Central memory CD4-positive, alpha-beta T cell (primary cell): ENCODE measurements around the gene RNGTT.
"Not testable (repeated sequence)": the region's sequence is repeated elsewhere in the genome, so short reads cannot be mapped to it uniquely, and the experiment has no call there.

Experiments
- DNase-seq: peaks from one replicate; pipeline ENCODE4 v3.0.0; 2022

The RNGTT gene

DNA sequence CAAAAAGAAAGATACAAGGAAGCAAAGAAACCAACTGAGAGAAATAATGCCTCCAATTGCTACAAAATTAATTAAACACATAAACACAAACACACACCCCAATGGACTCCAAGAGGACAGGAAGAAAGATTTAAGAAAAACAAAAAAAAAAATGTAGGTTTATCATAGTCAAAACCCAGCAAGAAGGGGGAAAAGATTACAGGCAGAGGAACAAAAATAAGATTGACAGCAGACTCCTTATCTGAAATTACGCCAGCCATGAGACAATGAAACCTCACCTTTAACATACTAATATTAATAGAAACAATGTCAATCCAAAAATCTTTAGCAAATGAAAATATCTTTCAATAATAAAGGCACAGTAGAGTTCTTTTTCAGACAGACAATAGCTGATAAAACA is 155.8 kb downstream of the RNGTT start:
- no peak for DNase-seq

DNA sequence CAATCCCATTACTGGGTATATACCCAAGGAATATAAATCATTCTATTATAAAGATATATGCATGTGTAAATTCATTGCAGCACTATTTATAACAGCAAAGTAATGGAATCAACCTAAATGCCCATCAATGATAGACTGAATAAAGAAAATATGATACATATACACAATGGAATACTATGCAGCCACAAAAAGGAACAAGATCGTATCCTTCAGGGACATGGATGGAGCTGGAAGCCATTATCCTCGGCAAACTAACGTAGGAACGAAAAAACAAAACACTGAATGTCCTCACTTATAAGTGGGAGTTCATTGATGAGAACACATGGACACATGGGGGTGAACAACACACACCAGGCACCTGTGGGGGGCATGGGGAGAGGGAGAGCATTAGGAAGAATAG is 156.7 kb downstream of the RNGTT start:
- no peak for DNase-seq

DNA sequence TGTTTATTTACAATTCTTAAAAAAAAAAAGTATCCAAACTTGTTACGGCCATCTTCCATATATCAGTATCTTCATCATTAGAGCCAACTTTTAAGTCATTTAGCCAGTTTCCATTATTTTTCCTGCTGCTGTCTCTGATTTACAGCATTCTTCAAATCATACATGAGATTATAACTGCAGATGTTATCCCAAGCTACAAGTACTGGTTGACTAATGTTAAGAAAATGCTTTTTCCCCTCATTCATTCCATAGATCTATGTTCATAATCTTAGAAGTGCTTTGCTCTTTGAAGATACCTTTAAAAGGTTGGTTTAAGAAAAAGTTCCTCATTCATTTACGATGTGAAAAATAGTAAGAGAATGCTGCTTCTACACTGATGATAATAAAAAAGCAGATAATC is 158.7 kb downstream of the RNGTT start:
- DNase-seq = no peak

- no peak for DNase-seq
These were observed 177.9 kb downstream of the RNGTT start for GRCh38 chr6:88785478-88785877.

- DNase-seq = peak; percentile 45
These were observed 182.6 kb downstream of the RNGTT start for GRCh38 chr6:88780714-88781389.

GRCh38 chr6:88775866-88776571 is 187.4 kb downstream of the RNGTT start:
- no peak for DNase-seq

DNA sequence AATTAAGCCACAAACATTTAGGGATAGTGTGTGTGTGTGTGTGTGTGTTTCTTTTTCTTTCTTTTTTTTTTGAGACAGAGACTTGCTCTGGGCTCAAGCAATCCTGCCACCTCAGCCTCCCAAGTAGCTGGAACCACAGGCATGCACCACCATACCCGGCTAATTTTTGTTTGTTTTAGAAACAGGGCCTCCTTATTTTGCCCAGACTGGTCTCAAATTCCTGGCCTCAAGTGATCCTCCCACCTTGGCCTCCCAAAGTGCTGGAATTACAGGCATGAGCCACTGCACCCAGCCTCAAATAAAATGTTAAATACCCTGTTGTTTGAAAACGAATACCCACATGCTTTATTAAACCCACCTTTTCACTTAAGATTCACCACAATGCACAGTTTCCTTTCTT is 195.3 kb downstream of the RNGTT start:
- not testable (repeated sequence) for DNase-seq

DNA sequence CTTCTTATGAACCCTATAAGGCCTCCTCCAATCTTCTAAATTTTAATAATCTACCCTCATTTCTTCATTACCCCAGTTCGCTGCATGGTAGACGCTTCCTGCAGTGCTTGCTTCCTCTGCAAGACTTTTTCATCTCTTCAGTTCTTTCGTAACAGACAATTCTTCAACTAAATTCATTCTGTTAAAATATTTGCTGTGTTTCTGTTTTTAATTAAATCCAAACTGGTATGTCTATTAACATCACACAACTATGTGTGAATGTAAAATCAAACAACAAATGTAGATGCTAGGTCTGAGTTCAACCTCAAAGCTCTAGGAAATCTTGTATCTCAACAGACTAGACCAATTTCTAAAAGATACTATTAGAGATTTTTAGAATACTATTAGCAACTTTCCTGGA is 199.3 kb downstream of the RNGTT start:
- no peak for DNase-seq

DNA sequence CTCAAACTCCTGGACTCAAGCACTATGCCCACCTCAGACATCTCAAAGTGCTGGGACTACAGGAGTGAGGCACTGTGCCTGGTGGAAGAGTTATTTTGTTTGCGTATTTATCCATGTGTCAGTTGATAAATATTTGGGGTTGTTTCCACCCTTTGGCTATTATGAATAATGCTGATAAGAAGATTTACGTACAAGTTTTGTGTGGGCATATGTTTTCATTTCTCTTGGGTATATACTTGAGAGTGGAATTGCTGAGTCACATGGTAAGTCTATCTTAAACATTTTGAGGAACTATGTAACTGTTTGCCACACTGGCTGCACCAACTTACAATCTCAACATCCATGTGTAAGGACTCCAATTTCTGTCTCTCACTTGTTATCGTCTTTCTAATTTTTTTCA is 200.3 kb downstream of the RNGTT start:
- DNase-seq = no peak

GRCh38 chr6:88761237-88762031 is 202.0 kb downstream of the RNGTT start:
- DNase-seq = no peak

DNA sequence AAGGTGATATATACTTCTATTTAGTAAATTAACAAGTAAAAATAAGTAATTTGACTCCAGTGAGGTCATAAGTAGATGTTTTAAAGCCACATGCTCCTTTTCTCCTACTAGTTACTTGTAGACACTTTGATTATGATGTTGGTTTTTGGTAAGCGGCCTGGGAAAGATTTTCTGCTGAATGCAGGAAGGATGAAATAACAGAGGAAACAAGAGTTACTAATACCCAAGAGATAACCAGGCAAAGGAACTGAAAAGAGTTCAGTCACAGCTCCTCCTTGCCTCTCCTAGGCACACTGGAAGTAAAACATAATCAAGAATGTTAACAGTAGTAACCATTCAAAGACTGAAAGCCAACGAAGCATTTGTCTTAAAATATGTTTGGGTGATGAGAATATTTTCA is 203.3 kb downstream of the RNGTT start:
- DNase-seq = no peak

DNA sequence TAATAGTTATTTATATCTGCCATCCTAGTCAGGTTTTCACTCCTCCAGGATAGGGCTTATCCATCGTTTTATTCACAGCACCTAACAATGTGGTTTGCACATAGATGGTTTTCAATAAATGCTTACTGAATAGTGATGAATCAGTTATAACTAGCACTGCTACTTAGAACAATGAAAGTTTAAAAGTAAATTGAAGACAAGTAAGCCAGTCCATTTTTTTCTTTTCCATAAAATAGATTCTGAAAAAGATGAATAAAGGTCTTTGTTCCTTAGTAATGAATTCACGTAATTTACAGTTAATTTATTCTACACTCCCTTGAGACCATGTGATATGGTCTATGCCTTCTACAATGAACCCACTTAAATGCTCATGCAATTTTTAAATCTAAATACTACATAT is 212.5 kb downstream of the RNGTT start:
- DNase-seq = no peak

DNA sequence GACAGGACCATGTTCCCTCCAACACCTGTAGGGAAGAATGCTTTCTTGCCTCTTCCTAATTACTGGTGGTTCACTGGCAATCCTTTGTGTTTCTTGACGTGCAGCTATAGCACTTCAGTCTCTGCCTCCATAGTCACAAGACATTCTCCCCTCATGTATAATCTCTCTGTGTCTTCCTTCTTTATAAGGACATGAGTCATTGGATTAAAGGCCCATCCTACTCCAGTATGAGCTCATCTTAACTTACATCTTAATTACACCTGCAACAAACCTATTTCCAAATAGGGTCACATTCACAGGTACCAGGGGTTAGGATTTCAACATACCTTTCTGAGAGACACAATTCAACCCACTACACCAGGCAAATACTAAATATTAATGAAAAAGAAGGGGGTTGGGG is 213.6 kb downstream of the RNGTT start:
- DNase-seq = no peak

DNA sequence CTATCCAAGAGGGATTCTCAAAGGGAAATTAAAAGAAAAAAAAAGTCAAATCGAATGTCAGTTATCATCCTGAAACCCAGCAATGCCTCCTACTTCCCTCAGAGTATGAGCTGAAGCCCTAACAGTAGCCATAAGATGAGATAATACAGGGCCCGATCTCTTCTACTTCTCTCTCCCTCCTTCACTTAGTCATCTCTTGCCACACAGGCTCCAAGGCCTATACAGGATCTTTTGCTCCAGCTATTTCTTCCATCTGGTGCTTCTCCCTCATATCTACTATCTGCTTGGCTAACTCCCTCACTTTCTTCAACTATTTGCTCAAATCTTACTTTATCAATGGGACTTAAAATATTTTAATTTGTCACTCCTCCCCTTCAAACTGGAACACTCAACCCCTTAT is 215.3 kb downstream of the RNGTT start:
- DNase-seq = no peak

DNA sequence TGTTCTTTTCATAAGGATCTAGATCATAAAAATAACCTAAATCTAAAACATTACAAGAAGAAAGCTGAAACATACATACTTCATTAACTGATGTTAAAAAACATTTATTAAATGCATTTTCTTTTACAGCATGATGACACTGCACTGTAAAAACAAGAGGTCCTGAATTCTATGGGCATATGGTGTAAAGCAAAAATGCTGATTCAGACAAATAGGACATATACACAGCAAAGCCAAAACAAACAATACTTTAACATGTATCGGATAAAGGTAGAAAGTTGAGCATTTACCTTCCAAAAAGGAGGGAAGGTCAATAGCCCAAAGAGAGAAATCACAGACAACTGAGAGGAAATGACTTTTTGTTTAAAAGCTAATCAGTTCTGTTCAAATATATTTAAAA is 221.5 kb downstream of the RNGTT start:
- DNase-seq = no peak

- no peak for DNase-seq
These were observed 222.3 kb downstream of the RNGTT start for GRCh38 chr6:88741071-88741470.

DNA sequence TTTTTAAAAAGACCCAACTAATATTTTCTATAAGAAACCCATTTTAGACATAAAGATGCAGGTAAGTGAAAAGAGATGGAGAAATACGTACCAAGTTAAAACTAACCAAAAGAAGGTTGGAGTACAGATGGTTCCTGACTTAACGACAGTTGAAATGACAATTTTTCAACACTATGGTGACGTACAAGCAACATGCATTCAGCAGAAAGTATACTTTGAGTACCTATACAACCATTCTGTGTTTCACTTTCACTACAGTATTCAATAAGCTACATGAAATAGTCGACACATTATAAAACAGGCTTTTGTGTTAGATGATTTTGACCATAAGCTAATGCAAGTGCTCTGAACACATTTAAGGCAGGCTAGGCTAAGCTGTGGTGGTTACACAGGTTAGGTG is 228.9 kb downstream of the RNGTT start:
- DNase-seq = no peak

DNA sequence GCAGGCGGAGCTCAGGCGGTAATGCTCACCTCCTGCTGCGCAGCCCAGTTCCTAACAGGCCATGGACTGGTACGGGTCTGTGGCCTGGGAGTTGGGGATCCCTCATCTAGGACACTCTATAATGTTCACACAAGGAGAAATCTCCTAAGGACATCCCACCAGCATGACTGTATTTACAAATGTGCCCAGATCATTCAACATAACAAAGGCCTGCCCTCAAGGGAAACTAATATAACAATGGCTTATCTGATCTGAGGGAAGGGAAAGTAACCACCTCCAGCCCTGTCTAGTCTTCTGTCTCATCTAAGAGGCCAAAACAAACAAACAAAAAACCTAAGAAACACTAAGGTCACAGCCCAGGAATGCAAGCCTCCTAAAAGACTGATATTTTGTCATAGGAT is 232.8 kb downstream of the RNGTT start:
- DNase-seq = no peak

- no peak for DNase-seq
These were observed 234.7 kb downstream of the RNGTT start for GRCh38 chr6:88728756-88729155.

GRCh38 chr6:88726409-88726808 is 237.0 kb downstream of the RNGTT start:
- DNase-seq = not testable (repeated sequence)

DNA sequence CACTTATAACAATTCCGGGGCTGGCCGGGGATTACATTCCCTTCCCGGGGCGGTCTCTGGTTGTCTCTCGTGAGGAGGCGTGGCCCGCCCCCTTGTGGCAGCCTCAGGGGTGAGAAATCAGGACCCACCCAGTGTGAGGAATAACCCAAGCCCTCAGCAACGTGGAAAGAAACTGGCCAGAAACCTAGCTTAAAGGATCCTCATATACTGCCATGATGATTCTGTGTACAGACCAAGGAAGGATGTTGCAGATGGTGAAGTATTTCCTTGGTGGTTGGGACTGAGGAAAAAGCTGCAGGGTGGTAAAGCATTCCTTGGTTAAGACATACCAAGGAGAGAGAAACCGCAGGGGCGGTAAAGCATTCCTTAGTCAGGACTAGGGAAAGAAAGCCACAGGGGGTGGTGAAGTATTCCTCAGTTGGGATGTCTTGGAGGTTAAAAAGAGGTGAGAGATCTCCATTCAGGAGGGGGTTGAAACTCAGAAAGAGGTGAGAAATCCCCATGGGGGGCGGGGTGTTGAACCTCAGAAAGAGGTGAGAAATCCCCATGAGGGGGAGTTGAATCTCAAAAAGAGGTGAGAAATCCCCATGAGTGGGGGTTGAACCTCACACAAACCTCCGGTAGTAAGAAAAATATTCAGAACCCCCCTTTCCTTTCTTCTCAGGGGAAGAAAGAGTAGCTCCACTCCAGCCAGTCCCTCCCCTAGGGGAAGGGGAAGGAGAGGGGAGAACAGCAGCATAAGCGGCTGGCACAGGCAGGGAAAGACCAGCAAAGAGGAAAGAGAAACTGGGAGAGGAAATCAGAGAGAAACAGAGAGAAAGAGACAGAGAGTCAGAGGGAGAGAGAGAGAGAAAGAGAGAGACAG is 238.1 kb downstream of the RNGTT start:
- DNase-seq = no peak

DNA sequence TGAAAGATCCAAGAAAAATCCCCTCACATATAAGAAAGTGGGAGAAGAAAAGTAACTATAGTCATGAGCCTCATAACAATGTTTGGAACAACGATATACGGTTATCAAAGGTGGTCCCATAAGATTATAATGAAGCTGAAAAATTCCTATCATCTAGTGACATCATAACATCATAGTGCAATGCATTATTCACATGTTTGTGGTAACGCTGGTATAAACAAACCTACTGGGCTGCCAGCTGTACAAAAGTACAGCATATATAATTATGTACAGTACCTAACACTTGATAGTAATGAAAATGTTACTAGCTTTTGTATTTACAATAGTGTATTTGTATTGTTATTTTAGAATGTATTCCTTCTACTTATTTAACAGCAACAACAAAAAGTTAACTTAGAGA is 240.7 kb downstream of the RNGTT start:
- DNase-seq = no peak

DNA sequence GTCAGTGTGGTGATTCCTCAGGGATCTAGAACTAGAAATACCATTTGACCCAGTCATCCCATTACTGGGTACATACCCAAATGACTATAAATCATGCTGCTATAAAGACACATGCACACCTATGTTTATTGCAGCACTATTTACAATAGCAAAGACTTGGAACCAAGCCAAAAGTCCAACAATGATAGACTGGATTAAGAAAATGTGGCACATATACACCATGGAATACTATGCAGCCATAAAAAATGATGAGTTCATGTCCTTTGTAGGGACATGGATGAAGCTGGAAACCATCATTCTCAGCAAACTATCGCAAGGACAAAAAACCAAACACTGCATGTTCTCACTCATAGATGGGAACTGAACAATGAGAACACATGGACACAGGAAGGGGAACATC is 247.0 kb downstream of the RNGTT start:
- DNase-seq = not testable (repeated sequence)
